Hepatic stellate cell (primary cell): ENCODE data around the gene ANO4.

Source experiments
- DNase-seq: peaks from one replicate; pipeline ENCODE4 v3.0.0; 2011; ENCODE audit warnings: low spot score

Gene ANO4

DNA sequence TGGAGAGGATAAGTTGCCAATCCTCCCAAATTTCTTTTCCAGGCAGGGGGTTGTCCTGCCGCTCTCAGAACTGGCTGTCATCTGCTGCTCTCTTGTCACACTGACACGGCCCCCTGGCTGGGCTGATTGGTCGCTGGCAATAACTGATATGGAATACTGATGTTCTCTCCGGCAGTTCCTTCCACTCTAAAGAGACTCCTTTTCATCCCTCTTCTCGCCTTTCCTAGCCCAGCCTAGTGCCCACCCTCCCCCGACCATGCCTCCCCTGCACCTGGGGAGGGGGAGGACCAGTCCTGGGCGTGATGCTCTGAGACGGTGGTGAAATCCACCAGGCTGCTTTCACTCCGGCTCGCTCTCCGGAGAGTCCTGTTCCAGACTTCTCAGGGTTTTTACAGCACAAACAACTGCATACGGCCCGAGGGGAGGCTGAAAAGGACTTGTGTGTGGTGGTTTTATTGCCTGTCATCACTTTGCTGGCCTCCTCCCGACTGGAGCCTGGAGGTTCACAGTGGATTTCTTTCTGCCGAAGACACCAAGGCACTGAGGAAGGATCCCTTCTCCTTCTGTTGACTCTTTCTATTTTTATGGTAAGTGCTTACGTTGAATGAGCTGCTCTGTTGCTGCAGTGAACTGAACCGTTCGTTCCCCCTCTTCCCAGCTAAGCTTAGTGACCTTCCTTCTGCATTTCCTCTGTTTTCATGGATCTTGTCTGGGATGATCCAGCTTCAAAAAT lies at the start of gene ANO4:
Gene ANO4, plus strand, starts transcription at position 336 of the 733 bp plus-strand sequence. CDS start 107,010 bp downstream, outside the sequence.
- no peak for DNase-seq

DNA sequence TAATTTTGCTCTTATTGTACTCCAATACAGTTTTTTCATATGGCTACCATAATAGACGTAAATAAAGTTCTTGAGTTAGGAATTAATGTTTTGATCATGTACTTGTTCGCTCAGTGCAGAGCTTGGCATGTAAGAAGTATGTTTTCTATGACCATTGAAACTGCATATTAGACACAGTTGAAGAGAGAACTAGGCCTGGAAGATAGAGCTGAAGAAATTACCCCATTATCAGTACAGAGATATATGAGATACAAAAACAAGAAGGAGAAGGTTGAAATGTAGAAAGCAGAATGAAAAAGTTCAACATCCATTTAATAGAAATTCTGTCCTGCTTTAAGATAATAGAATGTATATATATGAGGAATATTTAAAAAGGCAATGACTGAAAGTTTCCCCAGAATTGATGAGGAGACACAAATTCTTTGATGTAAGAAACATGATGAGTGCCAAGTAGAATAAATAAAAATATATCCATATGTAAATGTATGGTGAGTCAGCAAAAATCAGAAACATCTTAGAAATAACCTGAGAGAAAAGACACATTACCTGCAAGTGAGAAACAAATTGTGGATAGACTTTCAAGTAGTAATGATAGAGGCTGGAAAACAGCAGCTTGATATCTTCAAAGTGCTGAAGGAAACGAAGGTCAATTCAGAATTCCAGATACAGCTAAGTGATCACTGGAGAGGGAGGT lies 49.1 kb upstream of the ANO4 start:
- no peak for DNase-seq

DNA sequence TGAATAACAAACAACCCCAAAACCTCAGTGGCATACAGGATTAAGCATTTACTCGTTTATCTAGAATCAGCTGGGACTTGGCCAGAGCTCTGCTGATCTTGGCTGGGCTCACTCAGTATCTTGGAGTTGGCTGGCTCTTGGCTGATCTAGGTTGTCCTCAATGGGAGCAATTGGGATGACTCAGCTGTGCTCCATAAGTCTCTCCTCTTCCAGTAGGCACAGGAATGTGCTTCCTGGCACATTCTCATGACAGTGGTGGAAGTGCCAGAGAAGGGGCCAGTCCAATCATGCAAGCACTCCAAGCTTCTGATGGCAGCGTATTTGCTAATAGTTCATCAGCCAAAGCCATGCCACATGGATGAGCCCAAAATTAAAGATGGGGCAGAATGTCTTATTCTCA lies 41.7 kb upstream of the ANO4 start:
- DNase-seq: no peak

DNA sequence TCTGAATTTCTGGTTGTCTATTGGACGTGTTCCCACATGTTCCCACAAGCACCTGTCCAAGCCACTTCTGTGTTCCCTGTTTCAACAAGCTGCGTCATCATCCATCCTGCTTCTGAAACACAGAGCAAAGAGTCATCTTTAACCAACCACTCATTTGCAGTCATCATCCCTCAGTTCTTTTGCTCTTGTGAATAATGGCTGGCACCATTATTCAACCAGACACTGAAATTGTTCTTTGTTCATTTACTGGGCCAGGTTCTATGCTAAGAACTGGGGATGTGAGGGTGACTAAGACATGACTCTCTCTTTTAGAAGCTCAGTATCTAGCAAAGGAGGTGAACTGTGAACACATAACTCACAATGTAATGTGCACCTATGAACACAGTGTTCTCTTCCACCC lies 40.7 kb upstream of the ANO4 start:
- no peak for DNase-seq

DNA sequence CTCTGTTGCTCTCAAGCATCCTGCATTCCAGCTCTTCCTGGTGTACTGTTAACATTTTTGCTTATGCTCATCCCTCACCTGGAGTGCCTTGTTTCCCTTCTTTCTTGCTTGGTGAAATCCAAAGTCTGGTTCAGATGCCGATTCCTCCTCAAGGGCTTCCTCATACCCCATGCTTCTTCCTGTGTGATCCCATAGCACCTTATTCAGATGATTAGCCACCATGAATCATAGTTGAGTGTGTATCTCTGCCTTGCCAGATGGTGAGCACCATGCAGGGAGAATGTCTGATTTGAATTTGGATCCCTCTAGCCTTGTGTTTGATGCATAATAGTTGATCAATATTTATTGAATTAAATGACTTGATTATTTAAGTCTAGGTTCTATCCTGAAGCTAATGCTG lies 39.4 kb upstream of the ANO4 start:
- DNase-seq: no peak

DNA sequence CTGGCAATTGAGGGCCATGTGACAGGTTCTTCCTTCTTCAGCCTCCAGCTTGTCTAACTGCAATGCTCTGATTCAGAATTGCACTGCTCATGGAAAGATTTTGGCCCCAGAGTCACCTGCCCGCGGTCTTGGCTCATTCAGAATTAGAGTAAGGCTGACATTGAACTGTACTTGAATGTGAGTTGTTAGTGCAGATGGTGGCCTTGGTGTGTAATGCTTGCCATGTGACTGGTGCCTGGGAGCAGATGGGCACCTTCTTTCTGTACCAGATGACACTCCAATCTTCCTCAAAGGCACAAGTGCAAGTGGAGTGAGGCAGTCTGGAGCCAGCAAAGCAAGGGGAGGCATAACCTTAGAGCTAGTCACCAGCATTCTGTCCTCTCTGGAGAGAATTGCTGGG lies 36.5 kb upstream of the ANO4 start:
- no peak for DNase-seq

DNA sequence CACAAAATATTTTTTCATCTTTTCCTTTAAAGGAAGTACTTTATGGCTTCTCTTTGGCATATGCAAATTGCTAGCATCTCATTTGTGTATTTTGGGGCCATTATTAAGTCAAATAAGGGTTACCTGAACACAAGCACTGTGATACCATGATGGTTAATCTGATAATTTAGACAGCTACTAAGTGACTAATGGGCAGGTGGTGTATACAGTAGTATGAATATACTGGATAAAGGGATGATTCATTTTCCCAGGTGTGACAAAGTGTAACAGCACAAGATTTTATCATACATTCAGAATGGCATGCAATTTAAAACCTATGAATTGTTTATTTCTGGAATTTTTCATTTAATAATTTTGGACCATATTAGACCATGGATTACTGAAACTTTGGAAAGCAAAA lies 27.2 kb upstream of the ANO4 start:
- no peak for DNase-seq

DNA sequence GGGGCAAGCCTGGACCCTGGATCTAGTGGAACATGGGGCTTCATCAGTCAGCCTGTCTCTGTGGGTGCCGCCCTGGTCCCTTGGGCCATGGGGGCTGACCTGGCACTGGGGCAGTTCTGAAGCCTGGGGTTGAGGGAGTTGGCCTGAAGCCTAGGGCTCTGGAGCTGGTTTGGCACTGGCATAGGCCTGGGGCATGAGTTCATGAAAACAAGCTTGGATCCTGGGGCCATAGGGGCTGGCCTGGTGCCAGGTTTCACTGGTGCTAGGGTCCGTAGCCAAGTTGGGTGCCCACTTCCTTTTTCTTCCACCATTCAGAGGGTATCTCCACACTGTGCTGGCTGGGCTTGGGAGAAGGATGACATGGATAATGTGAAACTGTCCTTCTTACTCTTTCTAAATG lies 26.6 kb upstream of the ANO4 start:
- DNase-seq: no peak

DNA sequence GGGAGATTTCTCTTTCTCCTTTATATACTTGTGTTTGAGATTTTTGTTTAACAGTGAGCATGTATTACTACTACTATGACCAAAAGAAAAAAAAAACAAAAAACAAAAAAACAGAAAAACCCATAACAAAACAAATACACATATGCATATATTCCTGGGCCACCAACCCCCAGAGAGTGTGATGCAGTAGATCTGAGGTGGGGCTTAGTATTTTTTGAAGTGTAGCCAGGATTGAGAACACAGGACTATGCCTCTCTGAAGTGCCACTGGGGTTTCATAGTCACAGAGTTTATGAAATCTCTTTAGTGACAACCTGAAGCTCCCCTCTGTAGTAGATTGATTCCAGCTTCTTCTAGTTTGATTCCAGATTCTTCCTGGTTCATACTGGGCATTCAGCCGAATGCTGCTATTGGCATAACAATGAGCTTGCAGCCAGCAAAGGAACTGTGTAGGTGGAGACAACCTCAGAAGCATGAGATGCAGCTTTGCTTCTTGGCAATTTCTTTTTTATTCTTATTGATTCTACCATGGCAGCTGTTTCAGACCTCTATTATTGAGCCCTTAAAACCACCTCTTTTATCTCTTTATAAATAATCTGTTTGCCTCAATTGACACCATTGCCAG lies 15.5 kb upstream of the ANO4 start:
- no peak for DNase-seq

DNA sequence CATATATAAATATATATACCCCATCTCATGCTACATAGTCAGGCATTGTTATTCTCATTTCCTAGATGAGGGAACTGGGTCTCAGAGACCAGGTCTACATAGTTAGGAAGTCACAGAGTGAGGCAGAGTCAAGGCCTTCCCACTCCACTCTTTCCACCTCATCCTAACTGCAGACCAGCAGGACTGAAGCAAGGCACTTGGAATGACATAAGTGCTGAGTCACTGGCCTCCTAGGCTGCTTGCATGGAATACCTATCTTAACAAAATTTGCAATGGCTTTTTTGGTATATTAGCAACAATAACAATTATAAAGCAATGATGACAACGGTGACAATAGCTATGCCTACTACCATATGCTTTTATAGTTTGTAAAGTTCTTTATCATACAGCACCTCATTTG lies 5.4 kb upstream of the ANO4 start:
- no peak for DNase-seq

DNA sequence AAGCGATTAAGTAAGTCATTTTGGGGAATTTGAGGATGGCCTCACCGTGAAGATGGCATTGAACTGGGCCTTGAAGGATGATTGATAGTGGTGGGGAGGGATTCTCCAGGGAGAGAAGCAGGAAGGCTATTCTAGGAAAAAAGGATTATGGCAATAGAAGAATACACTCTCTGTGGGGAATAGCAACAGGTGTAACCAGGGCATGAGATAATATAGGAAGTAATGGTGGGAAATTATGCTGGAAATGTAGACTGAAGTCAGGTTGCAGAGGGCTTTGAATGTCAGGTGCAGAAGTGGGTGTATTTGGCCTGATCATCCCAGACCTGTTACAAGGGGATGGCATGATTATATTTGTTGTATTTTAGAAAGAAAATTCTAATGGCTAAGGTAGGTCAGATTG lies 4.6 kb upstream of the ANO4 start:
- no peak for DNase-seq

DNA sequence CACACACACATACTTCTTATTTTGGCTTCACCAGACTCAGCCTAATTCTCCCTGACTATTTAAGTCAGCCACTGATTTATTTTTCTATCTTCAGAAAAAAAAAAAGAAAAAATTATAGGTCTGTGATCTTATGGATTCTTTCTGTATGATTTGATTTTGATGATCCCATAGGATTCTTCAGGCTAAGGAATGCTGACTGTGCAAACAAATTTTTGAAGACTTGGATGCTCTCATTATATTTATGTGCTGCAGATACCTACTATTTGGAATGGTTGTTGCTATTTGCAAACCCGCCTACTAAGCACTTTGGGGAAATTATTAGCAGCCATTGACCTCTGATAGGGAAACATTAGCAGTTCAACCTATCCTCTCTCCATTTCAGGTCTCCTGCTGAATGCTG lies 4.0 kb upstream of the ANO4 start:
- no peak for DNase-seq

DNA sequence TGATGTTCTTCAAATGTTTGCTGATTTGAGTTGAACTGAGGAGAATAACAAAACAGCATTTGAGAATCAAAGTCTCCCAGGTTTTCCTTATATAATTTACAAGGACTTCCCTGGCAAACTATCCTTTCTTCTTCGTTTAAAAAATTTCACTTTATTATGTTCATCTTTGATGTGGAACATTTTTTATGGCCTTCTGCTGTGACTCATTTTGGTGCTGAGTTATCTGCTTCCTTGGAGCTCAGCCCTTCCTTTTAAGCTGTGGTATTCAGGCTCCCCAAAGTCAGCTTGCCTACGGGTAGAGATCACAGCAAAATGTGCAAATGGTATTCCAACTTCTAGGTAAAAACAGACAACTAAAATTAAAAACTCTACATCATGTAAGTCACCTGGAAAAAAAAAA lies 1.4 kb upstream of the ANO4 start:
- no peak for DNase-seq

DNA sequence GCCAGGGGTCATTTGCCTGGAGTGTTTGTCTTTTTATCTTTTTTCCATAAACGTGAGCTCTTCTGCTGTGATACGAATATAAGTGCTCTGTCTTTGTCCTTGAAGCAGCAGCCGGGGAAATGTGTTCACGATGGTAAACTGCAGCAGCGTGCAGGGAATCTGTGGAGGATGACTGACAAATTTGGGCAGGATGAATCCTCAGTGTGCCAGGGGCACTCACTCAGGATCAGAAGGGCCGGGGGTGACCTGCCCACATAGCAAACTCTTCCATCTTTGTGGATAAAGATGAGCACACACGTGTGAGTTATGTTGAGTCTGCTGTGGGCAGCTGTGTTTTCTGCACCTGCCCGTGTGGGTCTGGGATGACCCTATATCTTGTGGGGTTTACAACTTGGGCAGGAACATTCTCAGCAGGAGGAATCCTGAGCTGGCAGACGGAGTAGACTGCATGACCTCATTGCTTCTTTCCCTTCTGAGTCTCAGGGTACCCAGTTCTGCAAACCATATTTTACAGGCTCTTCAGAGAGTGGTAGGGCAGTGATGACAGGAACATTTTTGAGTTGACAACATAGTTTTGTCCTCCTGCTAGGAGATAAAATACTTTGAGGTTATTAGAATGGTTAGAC lies 711 bp downstream of the ANO4 start:
- DNase-seq: no peak

DNA sequence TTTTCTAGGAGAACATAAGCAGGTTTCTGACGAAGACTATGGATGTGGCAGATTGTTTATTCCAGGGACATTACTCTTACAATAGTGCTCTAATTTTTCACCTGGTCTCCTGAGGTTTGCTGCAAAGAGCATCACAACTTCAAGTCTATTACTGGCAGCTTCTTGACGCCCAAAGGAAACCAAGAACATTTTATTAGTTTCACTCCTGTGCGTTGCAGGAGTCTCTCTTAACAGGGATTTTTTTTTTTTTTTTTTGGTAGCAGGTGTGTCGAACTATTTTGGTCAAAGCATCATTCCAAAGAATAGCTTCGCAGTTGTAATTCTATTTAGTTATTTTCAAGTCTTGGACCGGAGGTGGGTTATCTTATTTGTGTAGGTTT lies 1.2 kb downstream of the ANO4 start:
- DNase-seq: no peak

DNA sequence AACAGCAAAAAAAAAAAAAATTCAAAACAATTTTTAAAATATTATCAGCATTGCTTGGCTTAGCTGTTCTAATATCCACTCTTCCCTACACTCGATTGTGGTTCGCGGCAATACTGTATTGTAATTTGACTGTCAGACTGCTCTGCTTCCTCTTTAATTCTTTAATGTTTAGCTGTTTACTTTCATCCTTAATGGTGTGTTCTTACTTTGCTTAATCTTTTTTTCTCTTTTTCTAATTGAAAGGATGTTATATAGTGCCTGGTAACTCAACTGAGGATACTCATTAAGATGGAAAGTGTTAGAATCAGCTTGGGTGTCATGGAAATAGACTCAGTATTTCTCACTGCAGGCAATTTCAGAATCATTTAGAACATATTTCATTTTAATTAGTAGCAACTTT lies 2.0 kb downstream of the ANO4 start:
- DNase-seq: no peak

DNA sequence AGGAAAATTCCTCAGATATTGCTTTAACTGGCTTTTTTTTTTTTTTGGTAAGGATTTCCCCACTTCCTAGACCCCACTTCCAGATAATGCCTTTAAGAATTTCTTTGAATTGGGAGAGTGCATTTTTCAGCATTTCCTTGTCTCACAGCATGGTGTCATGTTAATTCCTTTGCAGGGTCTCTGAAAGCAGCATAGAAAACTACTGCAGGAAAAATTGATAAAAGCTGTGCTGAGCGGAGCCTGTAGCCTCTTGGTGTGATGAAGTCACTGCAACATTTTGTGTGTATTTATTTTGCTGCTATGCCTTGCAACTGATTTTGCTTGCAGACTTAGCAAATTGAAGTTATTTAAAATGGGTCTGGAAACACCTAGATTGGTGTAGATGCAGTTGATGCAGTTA lies 2.7 kb downstream of the ANO4 start:
- DNase-seq: no peak

DNA sequence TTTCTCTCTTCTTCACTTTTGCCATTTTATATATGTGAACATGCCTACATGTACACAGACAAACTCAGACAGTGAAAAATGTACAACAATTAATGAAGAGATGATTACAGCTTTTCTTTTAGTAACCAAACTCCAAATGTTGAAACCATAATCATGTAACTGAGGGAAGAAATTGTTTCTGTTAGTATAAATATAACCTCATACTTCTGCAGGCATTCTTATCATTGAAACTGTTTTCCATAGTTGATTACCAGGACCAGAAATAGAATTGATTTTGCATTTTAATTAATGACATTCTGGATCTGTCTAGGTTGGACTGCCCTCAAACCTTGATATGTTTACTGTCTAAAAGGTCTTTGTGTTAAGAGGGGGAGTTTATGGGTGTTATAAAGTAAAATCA lies 3.2 kb downstream of the ANO4 start:
- no peak for DNase-seq

DNA sequence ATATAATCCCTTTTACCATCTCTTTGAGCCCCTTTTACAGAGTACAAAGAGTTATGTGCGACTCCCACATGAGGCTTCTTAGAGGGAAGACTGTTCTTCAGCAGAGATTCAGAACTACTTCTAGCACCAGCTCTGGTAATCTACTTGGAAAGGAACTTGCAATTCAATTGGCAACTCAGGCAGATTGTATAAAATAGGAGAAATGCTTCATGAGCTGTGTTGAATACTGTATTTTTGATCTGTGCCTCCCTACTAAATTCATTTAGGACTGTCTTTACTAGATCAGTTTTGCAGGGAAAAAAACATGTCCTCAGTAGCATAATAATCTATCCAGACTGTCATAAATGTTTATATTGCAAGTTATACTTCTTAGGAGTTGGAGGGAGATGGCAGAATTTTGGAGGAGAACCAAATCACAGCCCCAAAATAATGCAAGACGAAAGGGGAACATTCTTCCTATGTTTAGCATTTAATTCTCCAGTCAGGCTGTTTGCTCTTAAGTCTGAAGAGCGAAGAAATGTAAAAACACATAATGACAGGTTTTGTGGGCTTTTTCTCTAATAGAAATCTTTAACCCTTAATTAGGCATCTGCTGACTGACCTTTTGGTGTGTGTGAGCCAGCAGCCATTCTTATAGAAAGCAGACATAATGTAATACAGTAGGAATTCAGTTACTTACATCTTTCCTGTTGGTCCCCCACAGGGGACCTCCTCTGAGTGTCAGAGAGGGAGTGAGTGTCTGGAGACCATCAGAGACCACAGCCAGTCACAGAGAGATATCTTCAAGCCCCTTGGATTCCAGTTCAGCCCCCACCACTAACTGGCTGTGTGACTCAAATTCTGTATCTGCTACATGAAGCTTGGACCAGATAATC lies 3.9 kb downstream of the ANO4 start:
- DNase-seq: no peak

DNA sequence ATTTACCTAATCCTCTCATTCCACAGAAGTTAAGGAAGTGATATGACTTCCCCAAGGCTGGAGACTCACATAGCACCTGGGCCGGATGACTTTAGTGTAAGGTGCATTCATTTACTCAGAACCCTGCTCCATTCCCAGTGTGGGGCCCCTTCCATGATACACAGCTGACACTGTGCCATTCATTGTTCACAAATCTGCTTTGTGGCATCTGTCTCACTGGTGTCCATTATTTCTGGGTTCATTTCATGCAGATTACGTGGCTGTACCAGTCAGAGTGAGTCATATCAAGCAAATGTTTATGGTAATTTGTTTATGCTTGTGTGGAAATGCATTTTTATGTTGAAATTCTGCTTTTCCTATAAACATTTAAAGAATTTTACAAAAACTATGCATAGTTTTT lies 5.2 kb downstream of the ANO4 start:
- no peak for DNase-seq

DNA sequence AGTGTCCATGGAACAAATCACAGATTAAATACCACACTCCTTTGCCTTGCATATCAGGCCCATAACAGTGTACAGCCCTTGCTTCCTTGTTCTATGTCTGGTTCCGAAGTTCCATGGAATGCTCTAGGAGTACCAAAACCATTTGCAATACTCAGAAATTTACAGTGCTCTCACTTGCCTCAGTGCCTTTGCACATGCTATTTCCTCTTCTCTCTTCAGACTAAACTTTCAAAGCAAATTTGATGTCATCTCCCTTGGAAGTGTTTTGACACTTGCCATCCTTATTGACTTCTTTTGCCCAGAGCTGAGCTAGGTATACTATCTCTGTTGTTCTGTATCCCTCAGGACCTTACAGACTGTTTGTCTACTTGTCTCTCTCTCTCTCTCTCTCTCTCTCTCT lies 6.1 kb downstream of the ANO4 start:
- DNase-seq: no peak

DNA sequence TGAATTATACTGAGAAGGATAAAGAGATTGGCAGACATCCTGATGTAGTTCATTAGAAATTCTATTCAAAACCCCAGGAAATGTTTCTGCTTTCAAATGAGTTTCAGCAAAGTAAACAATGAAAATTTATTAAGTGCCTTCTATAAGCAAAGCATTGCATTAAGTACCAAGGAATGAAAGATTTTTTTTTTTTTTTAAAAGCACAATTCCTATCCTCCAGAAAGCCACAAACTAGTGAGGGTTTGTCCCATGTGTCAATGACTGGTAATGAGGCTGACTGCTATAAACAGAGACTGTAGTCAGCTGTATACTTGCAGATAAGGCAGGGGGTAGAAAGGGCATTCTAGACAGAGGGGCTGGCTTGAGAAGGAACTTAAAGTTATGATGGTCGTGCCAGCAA lies 6.7 kb downstream of the ANO4 start:
- no peak for DNase-seq
